MCF 10A (cell line): Measurements from ENCODE around the gene NPHP3. TPM values are rescaled to one million over a fixed set of nuclear protein-coding genes. Genes with fewer than 3 reads are reported as not detected.

Experiments used
- BruUV-seq: library from RNA; stranded (reverse); fragments of 400-500 nt; replicated peaks from 2 replicates; lab custom pipeline; 2021; lab: Mats Ljungman, UMichigan
- CTCF ChIA-PET: fragments of 300-600 bp; sonication (Branson Sonifier 250); formaldehyde crosslinking; extraction: SDS; loops from one replicate; lab custom pipeline; 2021; ENCODE audit warnings: antibody characterized with exemption, inconsistent platforms; lab: Yijun Ruan, JAX
- POLR2A ChIA-PET: fragments of 300-600, 350-650 bp; sonication (Branson Sonifier 250); formaldehyde crosslinking; extraction: SDS; loops from one replicate; lab custom pipeline; 2020; ENCODE audit warnings: antibody characterized with exemption, inconsistent platforms; lab: Yijun Ruan, JAX
- DNase-seq: peaks from one replicate; pipeline ENCODE4 v3.0.0-alpha.2; 2018; ENCODE audit not compliant: unreplicated experiment
- H3K27ac Mint-ChIP-seq: one replicate; pipeline ENCODE4 v1.8.0; 2022; ENCODE audit warnings: mild to moderate bottlenecking, low read depth, mixed read lengths; ENCODE audit not compliant: unreplicated experiment
- H3K27me3 Mint-ChIP-seq: one replicate; pipeline ENCODE4 v1.8.0; 2022; ENCODE audit warnings: mixed read lengths; ENCODE audit not compliant: insufficient read depth, unreplicated experiment
- H3K36me3 Mint-ChIP-seq: one replicate; pipeline ENCODE4 v1.8.0; 2022; ENCODE audit warnings: mild to moderate bottlenecking, moderate library complexity, mixed read lengths; ENCODE audit not compliant: insufficient read depth, unreplicated experiment
- H3K4me1 Mint-ChIP-seq: one replicate; pipeline ENCODE4 v1.8.0; 2022; ENCODE audit warnings: mixed read lengths; ENCODE audit not compliant: insufficient read depth, unreplicated experiment
- H3K4me3 Mint-ChIP-seq: one replicate; pipeline ENCODE4 v1.8.0; 2022; ENCODE audit warnings: mild to moderate bottlenecking, moderate library complexity, mixed read lengths; ENCODE audit not compliant: unreplicated experiment
- H3K9me3 Mint-ChIP-seq: one replicate; pipeline ENCODE4 v1.8.0; 2022; ENCODE audit warnings: mixed read lengths; ENCODE audit not compliant: unreplicated experiment
- CTCF ChIP-seq: fragments of 200-600 bp; IDR thresholded peaks from one replicate; pipeline ENCODE4 v1.8.0; 2022; ENCODE audit warnings: antibody characterized with exemption, mild to moderate bottlenecking; ENCODE audit not compliant: unreplicated experiment
- intact Hi-C: fragments of 100-400 bp; cut with micrococcal nuclease; formaldehyde crosslinking; loops from 2 replicates; pipeline ENCODE4 v1.14.1; 2022
- total RNA-seq: library from RNA; stranded (reverse); gene quantifications from 2 replicates; pipeline ENCODE4 v1.2.3, GENCODE V29; 2022

NPHP3 gene
- total RNA-seq, 1 experiment from 2014 or later, result 14.4 TPM

DNA sequence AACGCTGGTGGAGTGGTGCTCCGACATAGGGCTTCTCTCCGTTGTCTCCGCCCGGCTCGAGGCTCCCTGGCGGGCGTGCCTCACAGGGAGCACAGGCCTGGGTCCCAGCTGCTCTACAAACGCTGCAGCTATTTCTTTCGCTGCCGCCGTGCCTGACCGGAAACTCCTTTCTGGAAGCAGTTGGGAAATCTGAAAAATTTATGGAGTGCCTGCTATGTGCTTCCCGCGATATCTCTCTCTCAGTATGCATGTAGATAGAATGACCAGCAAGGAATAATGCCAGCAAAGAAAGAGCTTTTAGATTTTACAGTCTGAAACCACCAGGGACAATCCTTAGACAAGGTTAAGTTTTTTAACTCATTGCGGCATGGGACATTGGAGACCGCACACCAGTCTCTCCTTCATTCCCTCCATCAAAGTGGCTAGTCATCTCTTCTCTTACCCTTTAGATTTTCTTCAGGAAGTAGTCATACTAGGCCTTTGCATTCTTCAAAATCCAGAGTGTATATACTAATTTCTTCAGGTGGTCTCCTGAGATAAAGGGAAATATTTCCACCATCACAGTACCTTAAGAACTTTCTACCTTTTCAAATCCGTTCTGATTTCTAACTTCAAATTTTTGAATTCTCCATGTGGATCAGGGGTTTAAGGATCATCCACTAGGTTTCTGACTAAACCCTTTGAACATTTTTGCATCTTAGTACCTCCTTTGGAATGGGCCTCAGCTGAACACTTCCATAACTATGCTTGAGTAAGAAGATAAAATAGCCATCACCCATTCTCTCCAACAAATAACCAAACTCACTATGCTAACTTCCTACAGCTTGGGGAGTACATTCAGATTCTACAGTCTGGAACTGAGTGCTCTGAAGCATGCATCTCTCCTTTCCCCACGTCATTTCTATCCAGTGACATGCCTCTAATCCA lies 1.1 kb upstream of the NPHP3 start:
- H3K27ac Mint-ChIP-seq, result peak overlapping the region; percentile 59
- H3K27me3 Mint-ChIP-seq, result no peaks in the 10 kb centered on the region
- ChIA-PET CTCF (interaction anchor here (0.5 to 1.3 kb wide), 7 partner anchors 8 to 1095 kb away, joined by 3 to 6 read pairs (median 4); no protein-coding TSS in a partner anchor), POLR2A (interaction anchor here (0.8 to 1.3 kb wide), 3 partner anchors 62 to 851 kb away, joined by 3 read pairs; no protein-coding TSS in a partner anchor)
- H3K36me3 Mint-ChIP-seq, result peaks cover 11% of the 10 kb centered on the region
- no peak for TF ChIP-seq CTCF
- peak overlapping the region; percentile 82 for H3K4me3 Mint-ChIP-seq
- no peak for DNase-seq
- intact Hi-C loops, result no loop called here
- no peaks in the 10 kb centered on the region for H3K9me3 Mint-ChIP-seq
- no TSS peak for BruUV-seq
- H3K4me1 Mint-ChIP-seq, result peaks cover 14% of the 10 kb centered on the region

DNA sequence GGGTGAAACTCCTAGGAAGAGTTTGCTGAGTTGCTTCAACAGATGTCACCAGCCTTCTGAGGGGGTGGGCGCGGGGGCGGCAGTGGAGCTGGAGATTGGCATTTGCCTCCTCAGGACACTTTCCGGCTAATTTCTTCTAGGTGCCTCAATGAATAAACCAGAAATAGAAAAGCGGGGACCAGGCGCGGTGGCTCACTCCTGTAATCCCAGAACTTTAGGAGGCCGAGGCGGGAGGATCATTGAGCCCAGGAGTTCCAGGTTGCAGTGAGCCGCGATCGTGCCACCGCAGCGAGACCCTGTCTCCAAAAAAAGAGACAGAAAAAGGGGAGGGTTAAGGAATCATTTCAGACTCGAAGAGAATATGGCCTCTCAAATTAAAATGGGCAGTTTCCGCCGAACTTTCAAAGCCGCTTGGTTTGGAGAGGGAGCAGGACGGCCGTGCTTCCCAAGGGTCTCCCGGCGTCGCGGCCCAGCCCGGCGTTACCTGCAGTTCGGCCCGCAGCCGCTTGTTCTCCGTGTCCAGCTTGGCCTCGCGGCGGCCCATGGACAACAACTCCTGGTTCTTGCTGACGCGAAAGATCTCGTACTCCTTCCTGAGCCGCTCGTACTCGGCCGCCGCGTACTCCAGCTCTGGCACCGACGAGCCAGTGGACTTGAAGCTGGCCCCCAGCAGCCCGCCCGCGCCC lies 587 bp downstream of the NPHP3 start:
- TF ChIP-seq CTCF, result peak; percentile 10
- Mint-ChIP-seq H3K36me3 (peaks cover 26% of the 10 kb centered on the region), H3K4me1 (peaks cover 14% of the 10 kb centered on the region), H3K27me3 (no peaks in the 10 kb centered on the region), H3K9me3 (no peaks in the 10 kb centered on the region), H3K4me3 (peak overlapping the region; percentile 82), H3K27ac (peak overlapping the region; percentile 93)
- ChIA-PET POLR2A (interaction anchor here (0.5 to 1.3 kb wide), 10 partner anchors 11 to 1085 kb away, joined by 3 to 4 read pairs (median 3); partner anchors contain the start of gene TOPBP1), CTCF (interaction anchor here (0.6 kb wide), 2 partner anchors 701 to 1878 kb away, joined by 3 to 4 read pairs; no protein-coding TSS in a partner anchor)
- DNase-seq, result peak; percentile 58
- BruUV-seq, result TSS peak; percentile 37
- intact Hi-C loops, result no loop called here

DNA sequence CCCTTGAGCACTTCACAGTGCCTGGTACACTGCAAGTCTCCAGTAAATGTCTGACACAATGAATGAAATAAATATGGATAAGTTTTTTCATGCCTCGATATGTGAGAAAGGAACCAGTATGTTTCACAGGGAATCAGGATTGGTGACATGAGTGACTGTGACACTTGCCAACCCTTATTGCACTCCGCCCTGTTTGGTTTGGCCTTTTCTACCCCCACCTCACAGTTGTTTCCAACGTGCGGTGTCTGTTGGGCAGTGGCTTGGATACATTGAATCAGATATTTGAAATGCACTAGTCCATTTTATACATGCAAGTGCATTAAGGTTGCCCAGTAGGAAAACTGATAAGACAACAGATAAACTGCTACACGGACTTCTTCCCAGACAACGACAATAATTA lies 2.0 kb downstream of the NPHP3 start:
- CTCF ChIA-PET, result interaction anchor here (0.7 kb wide), 1 partner anchor 1122 kb away, joined by 3 read pairs; no protein-coding TSS in a partner anchor
- POLR2A ChIA-PET, result no interaction called here
- intact Hi-C loops, result no loop called here
- Mint-ChIP-seq H3K27me3 (no peaks in the 10 kb centered on the region), H3K27ac (no peak overlapping the region), H3K4me1 (peaks cover 14% of the 10 kb centered on the region), H3K36me3 (peaks cover 38% of the 10 kb centered on the region), H3K9me3 (no peaks in the 10 kb centered on the region), H3K4me3 (peak overlapping the region; percentile 82)
- no peak for TF ChIP-seq CTCF
- no peak for DNase-seq
- BruUV-seq, result no TSS peak
